Measurements from ENCODE around the gene ADGRG3.

Gene ADGRG3

GRCh38 chr16:57688987-57689761 lies 21.1 kb downstream of the ADGRG3 start:
- in situ Hi-C loops (cut with MboI; ENCODE audit: low pct_unique_long_range_greater_than_20kb, low sequenced_read_pairs), result no loop called here
- DNase-seq, result no peak

- peak; percentile 100 for DNase-seq
- in situ Hi-C loops (cut with MboI; ENCODE audit: low pct_unique_long_range_greater_than_20kb, low sequenced_read_pairs), result no loop called here
Observed at GRCh38 chr16:57689762-57690558, 21.9 kb downstream of the ADGRG3 start.

- in situ Hi-C loops (cut with MboI; ENCODE audit: low pct_unique_long_range_greater_than_20kb, low sequenced_read_pairs), result no loop called here
Observed at GRCh38 chr16:57690782-57691471, 22.8 kb downstream of the ADGRG3 start.

GRCh38 chr16:57692636-57693035 lies 24.5 kb downstream of the ADGRG3 start:
- DNase-seq, result no peak
- in situ Hi-C loops (cut with MboI; ENCODE audit: low pct_unique_long_range_greater_than_20kb, low sequenced_read_pairs), result no loop called here

More at GRCh38 chr16:57690782-57691471, 22.8 kb downstream of the ADGRG3 start:
- peak; percentile 59 for DNase-seq

GRCh38 chr16:57693550-57693949 lies 25.4 kb downstream of the ADGRG3 start:
- no peak for DNase-seq
- in situ Hi-C loops (cut with MboI; ENCODE audit: low pct_unique_long_range_greater_than_20kb, low sequenced_read_pairs), result no loop called here

GRCh38 chr16:57694231-57694724 lies 26.2 kb downstream of the ADGRG3 start:
- in situ Hi-C loops (cut with MboI; ENCODE audit: low pct_unique_long_range_greater_than_20kb, low sequenced_read_pairs), result no loop called here
- no peak for DNase-seq

GRCh38 chr16:57694725-57695679 lies 26.9 kb downstream of the ADGRG3 start, which contains the start of gene DRC7:
TSS of gene DRC7 (plus strand) at chr16:57694806. CDS start at chr16:57697950, 3,144 bp downstream.
- peak; percentile 99 for DNase-seq
- in situ Hi-C loops (cut with MboI; ENCODE audit: low pct_unique_long_range_greater_than_20kb, low sequenced_read_pairs), result no loop called here

GRCh38 chr16:57695680-57696069 lies 27.6 kb downstream of the ADGRG3 start:
- DNase-seq, result no peak
- in situ Hi-C loops (cut with MboI; ENCODE audit: low pct_unique_long_range_greater_than_20kb, low sequenced_read_pairs), result no loop called here

GRCh38 chr16:57696240-57696639 lies 28.1 kb downstream of the ADGRG3 start:
- in situ Hi-C loops (cut with MboI; ENCODE audit: low pct_unique_long_range_greater_than_20kb, low sequenced_read_pairs), result no loop called here
- DNase-seq, result no peak

- no peak for DNase-seq
- in situ Hi-C loops (cut with MboI; ENCODE audit: low pct_unique_long_range_greater_than_20kb, low sequenced_read_pairs), result no loop called here
Observed at GRCh38 chr16:57697896-57698537, 29.9 kb downstream of the ADGRG3 start.

GRCh38 chr16:57698812-57699405 lies 30.8 kb downstream of the ADGRG3 start:
- no peak for DNase-seq
- in situ Hi-C loops (cut with MboI; ENCODE audit: low pct_unique_long_range_greater_than_20kb, low sequenced_read_pairs), result no loop called here

GRCh38 chr16:57699481-57699880 lies 31.4 kb downstream of the ADGRG3 start:
- DNase-seq, result no peak

GRCh38 chr16:57699899-57700298 lies 31.8 kb downstream of the ADGRG3 start:
- no peak for DNase-seq
- in situ Hi-C loops (cut with MboI; ENCODE audit: low pct_unique_long_range_greater_than_20kb, low sequenced_read_pairs), result no loop called here

More at GRCh38 chr16:57699481-57699880, 31.4 kb downstream of the ADGRG3 start:
- in situ Hi-C loops (cut with MboI; ENCODE audit: low pct_unique_long_range_greater_than_20kb, low sequenced_read_pairs), result no loop called here

GRCh38 chr16:57700781-57701551 lies 32.9 kb downstream of the ADGRG3 start:
- in situ Hi-C loops (cut with MboI; ENCODE audit: low pct_unique_long_range_greater_than_20kb, low sequenced_read_pairs), result no loop called here
- no peak for DNase-seq

- DNase-seq, result no peak
- in situ Hi-C loops (cut with MboI; ENCODE audit: low pct_unique_long_range_greater_than_20kb, low sequenced_read_pairs), result no loop called here
Observed at GRCh38 chr16:57701759-57702371, 33.8 kb downstream of the ADGRG3 start.

GRCh38 chr16:57703416-57704010 lies 35.4 kb downstream of the ADGRG3 start:
- DNase-seq, result no peak
- in situ Hi-C loops (cut with MboI; ENCODE audit: low pct_unique_long_range_greater_than_20kb, low sequenced_read_pairs), result no loop called here
